Natural killer cell (primary cell): ENCODE results near the gene DGUOK. TPM values are rescaled to one million over a fixed set of nuclear protein-coding genes. Genes with fewer than 3 reads are reported as not detected.
A peak's percentile ranks its signal among the peaks of the same experiment; 100 is the strongest.

Experiments
- ATAC-seq, 3 donors: fragments of 150-1000 bp in 2 of 3; fragments of 200-7000 bp in 1 of 3; cut with Tn5 transposase; 1 replicate in 1 of 3; 2 replicates in 2 of 3; pipeline ENCODE4 v1.10.0; 2021; ENCODE audit warnings: mild to moderate bottlenecking in 2 of 3, moderate library complexity in 2 of 3
- DNase-seq, 2 donors: peaks; one replicate each; pipeline versions ENCODE4 v3.0.0 to v3.0.0-alpha.2; 2013 to 2021; ENCODE audit warnings: mixed read lengths in 1 of 2
- H3K27ac ChIP-seq: one replicate; pipeline ENCODE4 v1.5.1; 2013; ENCODE audit warnings: mild to moderate bottlenecking, low read length
- H3K27me3 ChIP-seq: one replicate; pipeline ENCODE4 v1.6.1; 2013; ENCODE audit warnings: low read length; ENCODE audit not compliant: control insufficient read depth, insufficient read depth
- H3K36me3 ChIP-seq: one replicate; pipeline ENCODE4 v1.6.1; 2013; ENCODE audit warnings: low read length; ENCODE audit not compliant: control insufficient read depth, insufficient read depth
- H3K4me1 ChIP-seq: one replicate; pipeline ENCODE4 v1.6.1; 2013; ENCODE audit warnings: low read length; ENCODE audit not compliant: control insufficient read depth, insufficient read depth
- H3K4me3 ChIP-seq: one replicate; pipeline ENCODE4 v1.5.1; 2013; ENCODE audit warnings: low read length
- H3K9me3 ChIP-seq: one replicate; pipeline ENCODE4 v1.6.1; 2013; ENCODE audit warnings: low read length; ENCODE audit not compliant: control insufficient read depth, insufficient read depth
- H3K27ac Mint-ChIP-seq, 2 donors: one replicate each; pipeline ENCODE4 v1.8.0; 2022; ENCODE audit warnings: mild to moderate bottlenecking in 2 of 2, mixed read lengths in 2 of 2, moderate library complexity in 1 of 2
- H3K27me3 Mint-ChIP-seq, 2 donors: one replicate each; pipeline ENCODE4 v1.8.0; 2022; ENCODE audit warnings: low read depth in 2 of 2, mixed read lengths in 2 of 2
- H3K36me3 Mint-ChIP-seq: one replicate; pipeline ENCODE4 v1.8.0; 2022; ENCODE audit warnings: mixed read lengths
- H3K4me1 Mint-ChIP-seq, 2 donors: one replicate each; pipeline ENCODE4 v1.8.0; 2022; ENCODE audit warnings: mixed read lengths in 2 of 2
- H3K4me3 Mint-ChIP-seq: one replicate; pipeline ENCODE4 v1.8.0; 2022; ENCODE audit warnings: mild to moderate bottlenecking, moderate library complexity, mixed read lengths
- H3K9me3 Mint-ChIP-seq, 2 donors: one replicate each; pipeline ENCODE4 v1.8.0; 2022; ENCODE audit warnings: mixed read lengths in 2 of 2
- CTCF ChIP-seq: fragments of 200-600 bp; IDR thresholded peaks from one replicate; pipeline ENCODE4 v1.8.0; 2022; ENCODE audit warnings: antibody characterized with exemption
- WGBS: methylation state at CpG from one replicate; pipeline ENCODE4 v1.1.7; 2013; ENCODE audit warnings: missing lambda C conversion rate; ENCODE audit not compliant: insufficient coverage; 5-methylcytosine and 5-hydroxymethylcytosine counted together
- intact Hi-C: fragments of 100-400 bp; cut with micrococcal nuclease; formaldehyde crosslinking; loops from one replicate; pipeline ENCODE4 v1.14.2; 2022
- total RNA-seq, 4 donors: library from RNA; stranded (reverse); fragments of 120-200 nt in 1 of 4; gene quantifications; one replicate each; pipeline versions ENCODE4 v1.2.3 to v1.2.4, GENCODE V29; 2013 to 2022

Gene DGUOK
- total RNA-seq, 3 donors from 2014 or later (not counting 1 experiment from before 2014, with no cell fraction given) = 47.6 to 56.8 (median 54.8) TPM

- no peak for TF ChIP-seq CTCF
- no peak overlapping the region for H3K27ac ChIP-seq
- Mint-ChIP-seq H3K4me1 (peaks cover 29 to 48% of the 10 kb centered on the region in 2 donors), H3K27me3 (no peaks in the 10 kb centered on the region), H3K9me3 (no peaks in the 10 kb centered on the region), H3K36me3 (peaks cover 28% of the 10 kb centered on the region), H3K4me3 (no peak overlapping the region), H3K27ac (no peak overlapping the region)
- H3K9me3 ChIP-seq = no peaks in the 10 kb centered on the region
- ATAC-seq = no peak
- intact Hi-C loops = no loop called here
- H3K36me3 ChIP-seq = peaks cover 63% of the 10 kb centered on the region
- H3K4me1 ChIP-seq = peaks cover 7% of the 10 kb centered on the region
- no peaks in the 10 kb centered on the region for H3K27me3 ChIP-seq
- no peak overlapping the region for H3K4me3 ChIP-seq
- WGBS = 84% methylated on average over 4 of the region's 5 CpGs
- no peak for DNase-seq
These were observed 20.8 kb downstream of the DGUOK start for GRCh38 chr2:73947412-73948018.

GRCh38 chr2:73949802-73950201 lies 23.1 kb downstream of the DGUOK start:
- H3K4me1 Mint-ChIP-seq = peaks cover 22 to 41% of the 10 kb centered on the region in 2 donors
- no peaks in the 10 kb centered on the region for H3K9me3 ChIP-seq
- DNase-seq = no peak
- H3K4me3 Mint-ChIP-seq = no peak overlapping the region
- H3K27ac Mint-ChIP-seq = no peak overlapping the region
- H3K4me3 ChIP-seq = no peak overlapping the region
- no peak for ATAC-seq
- no peak overlapping the region for H3K27ac ChIP-seq
- peaks cover 7% of the 10 kb centered on the region for H3K4me1 ChIP-seq
- H3K36me3 Mint-ChIP-seq = peaks cover 28% of the 10 kb centered on the region
- H3K27me3 ChIP-seq = no peaks in the 10 kb centered on the region
- TF ChIP-seq CTCF = no peak
- H3K9me3 Mint-ChIP-seq = no peaks in the 10 kb centered on the region
- peaks cover 73% of the 10 kb centered on the region for H3K36me3 ChIP-seq
- intact Hi-C loops = no loop called here
- no peaks in the 10 kb centered on the region for H3K27me3 Mint-ChIP-seq

GRCh38 chr2:73952499-73953446 lies 26.1 kb downstream of the DGUOK start:
- Mint-ChIP-seq H3K4me1 (peaks cover 14 to 46% of the 10 kb centered on the region in 2 donors), H3K27me3 (no peaks in the 10 kb centered on the region), H3K4me3 (no peak overlapping the region), H3K36me3 (peaks cover 44% of the 10 kb centered on the region), H3K27ac (peak overlapping the region in 1 of 2 donors; percentile 75), H3K9me3 (no peaks in the 10 kb centered on the region)
- Histone ChIP-seq H3K27me3 (no peaks in the 10 kb centered on the region), H3K9me3 (no peaks in the 10 kb centered on the region), H3K36me3 (peaks cover 76% of the 10 kb centered on the region), H3K4me3 (no peak overlapping the region), H3K27ac (no peak overlapping the region), H3K4me1 (peaks cover 7% of the 10 kb centered on the region)
- WGBS = 82% methylated on average over 9 of the region's 12 CpGs
- ATAC-seq (no peak), DNase-seq (no peak)
- intact Hi-C loops = no loop called here
- TF ChIP-seq CTCF = no peak
